ENCODE measurements around the gene CDC42. TPM values are rescaled to one million over a fixed set of nuclear protein-coding genes. Genes with fewer than 3 reads are reported as not detected.
"Not testable (repeated sequence)": the region's sequence is repeated elsewhere in the genome, so short reads cannot be mapped to it uniquely, and the experiment has no call there.

The CDC42 gene
- polyA plus RNA-seq, 1 donor from 2014 or later, result 913 TPM

DNA sequence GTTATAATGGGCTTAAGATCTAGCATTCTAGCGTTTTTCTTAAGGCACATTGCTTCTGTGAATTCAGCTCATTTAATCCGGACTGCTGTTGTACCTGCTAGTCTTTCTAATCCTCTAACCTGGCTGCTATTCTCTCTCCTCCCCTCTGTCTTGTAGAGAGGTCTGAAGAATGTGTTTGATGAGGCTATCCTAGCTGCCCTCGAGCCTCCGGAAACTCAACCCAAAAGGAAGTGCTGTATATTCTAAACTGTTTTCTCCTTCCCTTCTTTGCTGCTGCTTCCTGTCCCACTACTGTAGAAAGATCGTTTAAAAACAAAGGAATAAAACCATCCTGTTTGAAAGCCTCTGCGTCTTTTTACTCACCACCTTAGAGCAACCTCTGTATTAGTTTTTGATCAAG is 37.3 kb downstream of the CDC42 start:
- peaks cover 29% of the 10 kb centered on the region for H4K20me1 ChIP-seq (ENCODE audit: insufficient read depth)
- TF ChIP-seq POLR2AphosphoS5 (IDR thresholded peaks at IDR 0.05) (no peak), EP300 (conservative IDR thresholded peaks at IDR 0.05; ENCODE audit: poor library complexity, severe bottlenecking) (no peak), MXI1 (conservative IDR thresholded peaks at IDR 0.05; ENCODE audit: poor library complexity, severe bottlenecking) (no peak), EZH2 (IDR thresholded peaks at IDR 0.05; ENCODE audit: borderline replicate concordance, insufficient read depth, low read length, poor library complexity, severe bottlenecking) (no peak), TAF1 (IDR thresholded peaks at IDR 0.05; ENCODE audit: low read depth) (no peak), RAD21 (conservative IDR thresholded peaks at IDR 0.05) (no peak), SMC3 (conservative IDR thresholded peaks at IDR 0.05; ENCODE audit: poor library complexity) (no peak)
- TF ChIP-seq, protein P1, sequence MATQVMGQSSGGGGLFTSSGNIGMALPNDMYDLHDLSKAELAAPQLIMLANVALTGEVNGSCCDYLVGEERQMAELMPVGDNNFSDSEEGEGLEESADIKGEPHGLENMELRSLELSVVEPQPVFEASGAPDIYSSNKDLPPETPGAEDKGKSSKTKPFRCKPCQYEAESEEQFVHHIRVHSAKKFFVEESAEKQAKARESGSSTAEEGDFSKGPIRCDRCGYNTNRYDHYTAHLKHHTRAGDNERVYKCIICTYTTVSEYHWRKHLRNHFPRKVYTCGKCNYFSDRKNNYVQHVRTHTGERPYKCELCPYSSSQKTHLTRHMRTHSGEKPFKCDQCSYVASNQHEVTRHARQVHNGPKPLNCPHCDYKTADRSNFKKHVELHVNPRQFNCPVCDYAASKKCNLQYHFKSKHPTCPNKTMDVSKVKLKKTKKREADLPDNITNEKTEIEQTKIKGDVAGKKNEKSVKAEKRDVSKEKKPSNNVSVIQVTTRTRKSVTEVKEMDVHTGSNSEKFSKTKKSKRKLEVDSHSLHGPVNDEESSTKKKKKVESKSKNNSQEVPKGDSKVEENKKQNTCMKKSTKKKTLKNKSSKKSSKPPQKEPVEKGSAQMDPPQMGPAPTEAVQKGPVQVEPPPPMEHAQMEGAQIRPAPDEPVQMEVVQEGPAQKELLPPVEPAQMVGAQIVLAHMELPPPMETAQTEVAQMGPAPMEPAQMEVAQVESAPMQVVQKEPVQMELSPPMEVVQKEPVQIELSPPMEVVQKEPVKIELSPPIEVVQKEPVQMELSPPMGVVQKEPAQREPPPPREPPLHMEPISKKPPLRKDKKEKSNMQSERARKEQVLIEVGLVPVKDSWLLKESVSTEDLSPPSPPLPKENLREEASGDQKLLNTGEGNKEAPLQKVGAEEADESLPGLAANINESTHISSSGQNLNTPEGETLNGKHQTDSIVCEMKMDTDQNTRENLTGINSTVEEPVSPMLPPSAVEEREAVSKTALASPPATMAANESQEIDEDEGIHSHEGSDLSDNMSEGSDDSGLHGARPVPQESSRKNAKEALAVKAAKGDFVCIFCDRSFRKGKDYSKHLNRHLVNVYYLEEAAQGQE (IDR thresholded peaks at IDR 0.05; ENCODE audit: borderline replicate concordance), result no peak
- TF ChIP-seq, protein P2, sequence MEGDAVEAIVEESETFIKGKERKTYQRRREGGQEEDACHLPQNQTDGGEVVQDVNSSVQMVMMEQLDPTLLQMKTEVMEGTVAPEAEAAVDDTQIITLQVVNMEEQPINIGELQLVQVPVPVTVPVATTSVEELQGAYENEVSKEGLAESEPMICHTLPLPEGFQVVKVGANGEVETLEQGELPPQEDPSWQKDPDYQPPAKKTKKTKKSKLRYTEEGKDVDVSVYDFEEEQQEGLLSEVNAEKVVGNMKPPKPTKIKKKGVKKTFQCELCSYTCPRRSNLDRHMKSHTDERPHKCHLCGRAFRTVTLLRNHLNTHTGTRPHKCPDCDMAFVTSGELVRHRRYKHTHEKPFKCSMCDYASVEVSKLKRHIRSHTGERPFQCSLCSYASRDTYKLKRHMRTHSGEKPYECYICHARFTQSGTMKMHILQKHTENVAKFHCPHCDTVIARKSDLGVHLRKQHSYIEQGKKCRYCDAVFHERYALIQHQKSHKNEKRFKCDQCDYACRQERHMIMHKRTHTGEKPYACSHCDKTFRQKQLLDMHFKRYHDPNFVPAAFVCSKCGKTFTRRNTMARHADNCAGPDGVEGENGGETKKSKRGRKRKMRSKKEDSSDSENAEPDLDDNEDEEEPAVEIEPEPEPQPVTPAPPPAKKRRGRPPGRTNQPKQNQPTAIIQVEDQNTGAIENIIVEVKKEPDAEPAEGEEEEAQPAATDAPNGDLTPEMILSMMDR (IDR thresholded peaks at IDR 0.05; ENCODE audit: poor library complexity, severe bottlenecking), result no peak
- peaks cover 33% of the 10 kb centered on the region for H3K79me2 ChIP-seq (replicated peaks; ENCODE audit: insufficient read depth, low read length)
- H2AFZ ChIP-seq (ENCODE audit: low read depth, low read length), result no peak overlapping the region
- no peak overlapping the region for H3K27ac ChIP-seq (ENCODE audit: low read length)
- no peaks in the 10 kb centered on the region for H3F3A ChIP-seq (ENCODE audit: insufficient read depth, low read length, poor library complexity, severe bottlenecking)
- H3K27me3 ChIP-seq (ENCODE audit: insufficient read depth, low read depth, low read length), result no peaks in the 10 kb centered on the region
- H3K4me2 ChIP-seq (ENCODE audit: low read length), result no peak overlapping the region
- H3K9me2 ChIP-seq (ENCODE audit: insufficient read depth, low read length), result no peaks in the 10 kb centered on the region
- no peaks in the 10 kb centered on the region for H3K36me3 ChIP-seq (ENCODE audit: insufficient read depth, low read length)
- H3K4me3 ChIP-seq (ENCODE audit: low read length), result no peak overlapping the region
- H3K9ac ChIP-seq (ENCODE audit: low read length), result no peak overlapping the region
- H3K9me3 ChIP-seq (ENCODE audit: low read length), result no peaks in the 10 kb centered on the region

DNA sequence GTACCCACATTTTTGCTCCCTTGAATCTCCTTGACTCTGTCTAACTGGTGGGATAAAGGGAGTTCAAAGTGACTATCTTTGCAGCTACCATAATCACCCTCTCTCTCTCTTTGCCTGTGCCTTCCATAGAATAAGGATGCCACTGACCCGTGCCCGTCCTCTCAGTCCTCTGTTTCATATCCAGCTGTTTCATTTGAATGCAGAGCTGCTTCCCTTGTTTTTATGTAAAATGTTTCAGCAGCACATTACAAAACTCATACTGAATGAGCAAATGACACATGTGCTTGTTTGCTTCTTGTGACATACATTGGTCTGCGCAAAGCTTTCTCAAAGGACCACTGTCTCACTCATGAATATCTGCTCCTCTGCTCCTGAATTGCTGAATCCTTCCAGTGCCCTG is 38.4 kb downstream of the CDC42 start:
- no peaks in the 10 kb centered on the region for H3K9me3 ChIP-seq (ENCODE audit: low read length)
- no peak overlapping the region for H3K27ac ChIP-seq (ENCODE audit: low read length)
- peaks cover 33% of the 10 kb centered on the region for H3K79me2 ChIP-seq (replicated peaks; ENCODE audit: insufficient read depth, low read length)
- no peak for TF ChIP-seq EZH2 (IDR thresholded peaks at IDR 0.05; ENCODE audit: borderline replicate concordance, insufficient read depth, low read length, poor library complexity, severe bottlenecking)
- TF ChIP-seq, protein P1 (IDR thresholded peaks at IDR 0.05; ENCODE audit: borderline replicate concordance), result no peak
- no peak for TF ChIP-seq TAF1 (IDR thresholded peaks at IDR 0.05; ENCODE audit: low read depth)
- TF ChIP-seq EP300 (conservative IDR thresholded peaks at IDR 0.05; ENCODE audit: poor library complexity, severe bottlenecking), result no peak
- TF ChIP-seq SMC3 (conservative IDR thresholded peaks at IDR 0.05; ENCODE audit: poor library complexity), result no peak
- no peak for TF ChIP-seq MXI1 (conservative IDR thresholded peaks at IDR 0.05; ENCODE audit: poor library complexity, severe bottlenecking)
- TF ChIP-seq POLR2AphosphoS5 (IDR thresholded peaks at IDR 0.05), result no peak
- TF ChIP-seq RAD21 (conservative IDR thresholded peaks at IDR 0.05), result no peak
- TF ChIP-seq, protein P2 (IDR thresholded peaks at IDR 0.05; ENCODE audit: poor library complexity, severe bottlenecking), result no peak
- H4K20me1 ChIP-seq (ENCODE audit: insufficient read depth), result peaks cover 29% of the 10 kb centered on the region
- no peak overlapping the region for H3K9ac ChIP-seq (ENCODE audit: low read length)
- no peak overlapping the region for H2AFZ ChIP-seq (ENCODE audit: low read depth, low read length)
- H3K4me2 ChIP-seq (ENCODE audit: low read length), result no peak overlapping the region
- H3K27me3 ChIP-seq (ENCODE audit: insufficient read depth, low read depth, low read length), result no peaks in the 10 kb centered on the region
- H3F3A ChIP-seq (ENCODE audit: insufficient read depth, low read length, poor library complexity, severe bottlenecking), result no peaks in the 10 kb centered on the region
- H3K36me3 ChIP-seq (ENCODE audit: insufficient read depth, low read length), result no peaks in the 10 kb centered on the region
- no peak overlapping the region for H3K4me3 ChIP-seq (ENCODE audit: low read length)
- H3K9me2 ChIP-seq (ENCODE audit: insufficient read depth, low read length), result no peaks in the 10 kb centered on the region

DNA sequence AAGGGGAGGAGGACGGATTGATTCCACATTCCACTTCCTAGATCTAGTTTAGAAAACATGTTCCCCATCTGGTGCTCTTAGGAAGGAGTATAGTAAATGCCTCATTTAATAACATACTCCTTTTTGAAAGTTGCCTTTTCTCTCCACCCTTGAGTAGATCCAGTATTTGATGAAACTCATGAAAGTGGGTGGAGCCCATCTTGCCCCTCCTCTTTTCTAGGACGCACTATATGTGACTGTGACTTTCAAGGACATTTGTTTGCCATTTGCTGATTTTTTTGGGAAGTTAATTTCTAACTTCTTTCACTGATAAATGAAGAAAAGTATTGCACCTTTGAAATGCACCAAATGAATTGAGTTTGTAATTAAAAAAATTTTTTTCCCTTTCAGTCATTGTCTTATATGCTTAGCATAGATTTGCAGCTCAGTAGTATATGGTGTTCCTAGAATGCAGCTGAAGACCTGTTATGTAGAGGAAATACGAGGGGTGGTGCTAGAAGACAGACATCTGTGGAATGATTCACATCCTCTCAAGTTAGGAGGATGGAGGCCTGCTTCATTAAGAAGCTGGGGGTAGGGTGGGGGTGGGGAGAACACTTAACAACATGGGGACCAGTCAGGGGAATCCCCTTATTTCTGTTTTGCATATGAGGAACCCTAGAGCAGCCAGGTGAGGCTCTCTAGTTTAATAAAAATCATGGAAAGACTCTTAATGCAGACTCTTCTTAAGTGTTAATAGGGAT is 39.7 kb downstream of the CDC42 start:
- H3K27me3 ChIP-seq (ENCODE audit: insufficient read depth, low read depth, low read length); H3K36me3 ChIP-seq (ENCODE audit: insufficient read depth, low read length); H3F3A ChIP-seq (ENCODE audit: insufficient read depth, low read length, poor library complexity, severe bottlenecking); H2AFZ ChIP-seq (ENCODE audit: low read depth, low read length); H3K4me3 ChIP-seq (ENCODE audit: low read length); H3K9ac ChIP-seq (ENCODE audit: low read length); H3K9me2 ChIP-seq (ENCODE audit: insufficient read depth, low read length); H3K4me2 ChIP-seq (ENCODE audit: low read length); H3K27ac ChIP-seq (ENCODE audit: low read length); H3K9me3 ChIP-seq (ENCODE audit: low read length): not testable (repeated sequence)
- Histone ChIP-seq H3K79me2 (replicated peaks; ENCODE audit: insufficient read depth, low read length) (peaks cover 29% of the 10 kb centered on the region), H4K20me1 (ENCODE audit: insufficient read depth) (peaks cover 29% of the 10 kb centered on the region)

Data from neural cell (in vitro differentiated cells).